AG20443 (cell line): ENCODE measurements around the gene DNAJC10.
"Not testable (repeated sequence)": the region's sequence is repeated elsewhere in the genome, so short reads cannot be mapped to it uniquely, and the experiment has no call there.

Experiments
- DNase-seq: peaks from one replicate; pipeline ENCODE4 v3.0.0; 2012; ENCODE audit warnings: low spot score, mixed read lengths

The DNAJC10 gene

DNA sequence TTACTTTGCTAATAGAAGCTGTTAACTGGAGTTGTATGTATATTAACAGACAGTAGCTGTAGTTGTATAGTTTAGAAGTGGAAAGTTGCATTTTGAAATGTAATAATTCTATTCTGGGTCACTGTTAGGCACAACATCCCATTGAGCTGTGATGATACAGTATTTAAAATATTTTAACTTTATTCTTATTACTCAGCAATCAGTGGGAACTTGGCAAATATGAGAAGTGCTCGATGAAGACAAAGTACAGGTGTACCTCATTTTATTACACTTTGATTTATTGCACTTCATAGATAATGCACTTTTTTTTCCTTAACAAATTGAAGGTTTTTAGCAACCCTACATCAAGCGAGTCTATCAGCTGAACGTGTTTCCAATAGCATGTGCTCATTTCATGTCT lies 8.6 kb downstream of the DNAJC10 start:
- no peak for DNase-seq

DNA sequence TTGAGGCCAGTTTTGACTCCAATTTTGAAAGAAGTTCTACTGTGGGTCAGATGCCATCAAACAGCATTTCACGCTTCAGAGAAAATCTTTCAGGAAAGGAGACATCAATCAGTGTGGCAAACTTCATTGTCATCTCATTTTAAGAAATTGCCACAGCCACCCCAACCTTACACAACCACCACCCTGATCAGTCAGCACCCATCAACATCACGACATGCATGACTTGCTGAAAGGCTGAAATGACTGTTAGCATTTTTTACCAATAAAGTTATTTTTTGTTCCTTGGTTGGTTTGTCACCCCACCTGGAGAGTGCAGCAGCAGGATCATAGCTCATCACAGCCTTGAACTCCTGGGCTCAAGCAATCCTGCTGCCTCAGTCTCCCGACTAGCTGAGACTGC lies 10.4 kb downstream of the DNAJC10 start:
- DNase-seq = no peak

DNA sequence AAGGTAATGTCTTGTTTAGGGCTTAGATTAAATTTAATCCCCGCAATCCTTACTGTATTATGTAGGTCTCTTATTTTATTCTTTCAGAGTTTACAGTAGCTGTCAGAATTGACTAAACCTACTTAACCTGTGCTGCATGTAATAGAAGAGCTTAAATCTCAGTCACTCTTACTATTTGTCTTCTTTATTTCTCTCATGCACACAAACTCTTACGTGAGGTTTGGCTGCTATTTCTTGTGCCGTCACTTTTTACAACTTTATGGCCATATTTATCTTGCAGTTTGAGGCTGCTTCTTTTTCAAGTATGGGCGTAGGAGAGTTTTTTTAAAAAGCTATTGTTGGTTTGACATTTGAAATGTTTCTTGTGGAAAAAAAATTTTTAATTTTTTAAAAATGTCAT lies 12.0 kb downstream of the DNAJC10 start:
- DNase-seq = no peak

DNA sequence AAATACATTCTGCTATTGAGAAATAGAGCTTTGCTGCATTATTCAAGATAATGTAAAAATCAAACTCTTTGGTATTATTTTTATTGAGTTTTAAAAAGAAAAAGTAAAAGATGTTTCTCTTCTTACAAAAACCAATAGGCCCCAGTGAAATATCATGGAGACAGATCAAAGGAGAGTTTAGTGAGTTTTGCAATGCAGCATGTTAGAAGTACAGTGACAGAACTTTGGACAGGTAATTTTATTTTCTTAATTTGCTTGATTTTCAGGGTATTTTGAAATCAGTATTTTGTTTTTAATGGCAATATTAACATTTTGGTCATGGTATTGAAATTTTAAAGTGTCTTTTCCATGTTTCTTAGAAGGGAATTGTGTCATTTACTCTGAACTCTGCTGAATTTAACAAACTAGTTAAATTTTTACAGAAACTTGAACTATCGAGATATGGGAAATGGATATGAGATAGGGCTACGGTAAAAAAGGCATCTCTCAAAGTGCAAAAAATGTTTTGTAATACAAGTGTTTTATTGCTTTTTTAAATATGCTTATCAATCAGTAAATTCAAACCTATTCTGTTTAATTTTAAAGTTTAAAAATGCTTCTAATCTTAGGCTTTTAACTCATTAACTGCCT lies 13.8 kb downstream of the DNAJC10 start:
- DNase-seq = no peak

- DNase-seq = no peak
These were observed 14.4 kb downstream of the DNAJC10 start for GRCh38 chr2:182730486-182730885.

DNA sequence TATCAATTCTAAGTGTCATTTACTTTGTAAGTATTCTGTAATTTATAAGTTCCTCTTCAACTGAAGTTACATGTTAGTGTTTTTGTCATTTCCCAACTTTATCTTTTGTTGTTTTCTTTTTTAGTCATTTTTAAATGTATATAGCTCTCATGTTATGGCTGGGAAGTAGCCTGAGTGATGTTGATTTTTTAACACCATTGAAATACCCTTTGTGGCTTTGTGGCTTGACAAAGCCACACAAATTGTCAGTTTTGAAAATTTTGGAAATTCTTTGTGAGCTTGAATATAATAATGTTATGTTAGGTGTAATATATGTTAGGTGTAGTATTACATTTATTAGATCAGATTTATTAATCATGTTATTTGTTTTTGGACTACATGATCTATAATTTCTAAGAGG lies 16.7 kb downstream of the DNAJC10 start:
- no peak for DNase-seq

GRCh38 chr2:182733572-182733971 lies 17.5 kb downstream of the DNAJC10 start:
- no peak for DNase-seq

GRCh38 chr2:182736856-182737255 lies 20.8 kb downstream of the DNAJC10 start:
- DNase-seq = not testable (repeated sequence)

DNA sequence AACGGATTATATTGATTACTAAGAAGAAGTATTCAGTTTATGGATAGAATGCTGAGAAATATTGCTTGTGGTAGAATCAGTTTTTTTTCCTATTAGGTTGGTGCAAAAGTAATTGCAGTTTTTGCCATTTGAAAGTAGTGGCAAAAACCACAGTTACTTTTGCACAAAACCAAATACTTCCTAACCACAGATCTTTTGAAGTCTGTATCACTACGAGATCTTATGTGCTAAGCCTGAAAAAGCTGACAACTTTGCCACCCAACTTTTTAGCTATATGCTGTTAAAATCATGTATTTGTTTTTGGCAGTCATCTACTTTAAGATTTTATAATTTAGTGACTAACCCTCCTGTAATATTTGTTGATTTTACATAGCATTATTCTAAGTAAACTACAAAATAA lies 24.6 kb downstream of the DNAJC10 start:
- DNase-seq = no peak

GRCh38 chr2:182741620-182742019 lies 25.6 kb downstream of the DNAJC10 start:
- no peak for DNase-seq

DNA sequence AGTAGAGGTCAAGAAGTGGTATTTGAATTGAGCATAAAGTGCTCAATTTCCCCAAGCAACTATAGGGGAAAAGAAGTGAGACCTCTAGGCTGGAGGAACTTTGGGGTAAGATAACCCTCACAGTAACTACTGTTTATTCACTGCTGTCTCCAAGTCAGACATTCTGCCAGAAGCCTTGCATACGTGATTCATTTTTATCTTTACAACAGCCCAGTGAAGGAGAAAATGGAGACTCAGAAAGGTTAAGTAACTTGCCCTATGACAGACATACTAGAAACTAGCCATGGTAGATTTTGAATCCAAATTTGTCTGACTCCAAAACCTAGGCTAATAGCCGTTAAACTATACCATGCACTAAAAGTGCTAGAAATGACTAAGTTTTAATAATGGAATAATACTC lies 28.4 kb downstream of the DNAJC10 start:
- no peak for DNase-seq

DNA sequence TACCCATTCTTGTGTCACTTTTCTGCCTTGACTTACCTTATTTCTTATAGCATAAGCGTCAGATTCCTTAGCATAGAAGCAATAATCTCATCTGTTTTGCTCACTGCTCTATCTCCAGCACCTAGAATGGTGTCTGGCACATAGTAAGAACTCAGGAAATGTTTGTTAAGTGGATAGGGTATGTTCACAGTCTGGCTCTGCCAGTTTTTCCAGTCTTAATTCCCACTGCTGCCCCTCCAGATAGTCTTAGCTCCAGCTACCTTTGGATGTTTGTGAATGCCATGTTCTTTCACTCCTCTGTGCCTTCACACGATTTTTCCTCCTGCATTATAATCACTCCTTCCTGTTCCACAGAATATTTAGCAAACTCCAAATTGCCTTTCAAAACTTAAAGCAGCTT lies 29.0 kb downstream of the DNAJC10 start:
- DNase-seq = no peak

GRCh38 chr2:182745894-182746293 lies 29.8 kb downstream of the DNAJC10 start:
- DNase-seq = not testable (repeated sequence)

- DNase-seq = no peak
These were observed 38.2 kb downstream of the DNAJC10 start for GRCh38 chr2:182754231-182754630.

GRCh38 chr2:182758379-182758778 lies 42.3 kb downstream of the DNAJC10 start:
- DNase-seq = no peak

GRCh38 chr2:182761903-182762302 lies 45.8 kb downstream of the DNAJC10 start:
- peak; percentile 55 for DNase-seq

GRCh38 chr2:182763311-182763912 lies 47.4 kb downstream of the DNAJC10 start:
- DNase-seq = peak; percentile 27

DNA sequence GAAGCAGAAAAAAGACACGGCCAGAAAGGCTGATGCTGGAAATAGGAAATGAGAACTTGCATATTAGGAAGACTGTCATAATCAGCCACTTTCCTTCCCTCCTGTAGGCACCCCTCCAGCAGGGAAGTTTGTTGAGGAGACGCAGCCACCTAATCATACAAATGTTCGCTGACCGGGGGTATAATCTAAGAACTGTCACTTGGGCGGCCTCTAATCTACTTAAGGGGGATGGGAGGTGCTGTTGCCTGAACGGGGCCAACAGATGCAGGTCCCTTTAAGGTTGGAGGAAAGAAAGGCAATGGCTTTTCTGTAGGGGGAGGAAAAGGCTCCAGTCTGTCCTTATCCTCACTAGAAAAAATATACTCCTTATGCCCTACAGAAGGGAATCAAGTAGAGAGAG lies 50.6 kb downstream of the DNAJC10 start:
- DNase-seq = no peak

GRCh38 chr2:182767578-182767977 lies 51.5 kb downstream of the DNAJC10 start:
- peak; percentile 17 for DNase-seq

- not testable (repeated sequence) for DNase-seq
These were observed 52.9 kb downstream of the DNAJC10 start for GRCh38 chr2:182768950-182769349.

GRCh38 chr2:182779323-182779722 lies 63.3 kb downstream of the DNAJC10 start:
- no peak for DNase-seq

GRCh38 chr2:182781099-182781498 lies 65.0 kb downstream of the DNAJC10 start:
- DNase-seq = not testable (repeated sequence)

DNA sequence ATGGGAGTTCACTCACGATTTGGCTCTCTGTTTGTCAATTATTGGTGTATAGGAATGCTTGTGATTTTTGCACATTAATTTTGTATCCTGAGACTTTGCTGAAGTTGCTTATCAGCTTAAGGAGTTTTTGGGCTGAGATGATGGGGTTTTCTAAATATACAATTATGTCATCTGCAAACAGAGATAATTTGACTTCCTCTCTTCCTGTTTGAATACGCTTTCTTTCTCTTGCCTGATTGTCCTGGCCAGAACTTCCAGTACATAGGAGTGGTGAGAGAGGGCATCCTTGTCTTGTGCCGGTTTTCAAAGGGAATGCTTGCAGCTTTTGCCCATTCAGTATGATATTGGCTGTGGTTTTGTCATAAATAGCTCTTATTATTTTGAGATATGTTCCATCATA lies 66.6 kb downstream of the DNAJC10 start:
- not testable (repeated sequence) for DNase-seq

DNA sequence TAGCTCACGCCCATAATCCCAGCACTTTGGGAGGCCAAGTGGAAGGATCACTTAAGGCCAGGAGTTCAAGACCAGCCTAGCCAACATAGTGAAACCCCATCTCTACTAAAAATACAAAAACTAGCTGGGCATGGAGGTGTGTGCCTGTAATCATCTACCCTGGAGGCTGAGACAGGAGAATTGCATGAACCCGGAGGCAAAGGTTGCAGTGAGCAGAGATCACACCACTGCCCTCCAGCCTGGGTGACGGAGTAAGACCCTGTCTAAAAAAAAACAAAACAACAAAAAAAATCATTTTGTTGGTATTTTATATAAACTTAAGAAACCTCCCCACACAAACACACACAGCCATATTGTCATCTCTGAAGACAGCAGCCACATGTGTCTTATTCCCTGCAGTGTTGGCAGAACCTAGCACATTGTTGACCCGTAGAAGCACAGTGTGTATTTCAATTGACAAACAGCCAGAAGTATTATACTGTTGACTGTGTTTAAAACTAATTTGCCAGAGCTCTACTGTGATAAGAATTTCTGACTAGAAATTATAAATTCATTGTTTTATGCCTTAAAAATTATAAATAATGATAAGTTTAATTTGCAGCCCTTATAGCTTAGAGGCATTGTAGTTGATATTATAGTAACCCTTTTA lies 68.1 kb downstream of the DNAJC10 start:
- DNase-seq = no peak
